OCI-LY7 (cell line): ENCODE results near the gene FGF23. TPM values are rescaled to one million over a fixed set of nuclear protein-coding genes. Genes with fewer than 3 reads are reported as not detected.

Experiments used
- BruUV-seq: library from RNA; stranded (reverse); fragments of 400-500 nt; replicated peaks from 2 replicates; lab custom pipeline; 2021; lab: Mats Ljungman, UMichigan
- CTCF ChIA-PET: fragments of 300-600 bp; sonication (Branson Sonifier 250); formaldehyde crosslinking; loops from one replicate; lab custom pipeline; 2022; ENCODE audit warnings: antibody characterized with exemption; ENCODE audit not compliant: unreplicated experiment; lab: Charles Lee
- POLR2A ChIA-PET: fragments of 300-600 bp; sonication (Branson Sonifier 250); formaldehyde crosslinking; loops from one replicate; lab custom pipeline; 2022; ENCODE audit warnings: antibody characterized with exemption; lab: Charles Lee
- DNase-seq: peaks from one replicate; pipeline ENCODE4 v3.0.0-alpha.2; 2015; ENCODE audit warnings: low spot score
- H2AFZ ChIP-seq: fragments of 200-600 bp; sonication (generic), shearing (Covaris generic); 2 replicates; pipeline ENCODE4 v1.6.1; 2014; ENCODE audit warnings: mild to moderate bottlenecking, antibody characterized with exemption, low read length, moderate library complexity
- H3K27ac ChIP-seq: fragments of 200-600 bp; sonication (generic); 2 replicates; pipeline ENCODE4 v1.5.1; 2014; ENCODE audit warnings: mixed run types, low read depth, mild to moderate bottlenecking, moderate library complexity, low read length, inconsistent platforms; ENCODE audit not compliant: poor library complexity, severe bottlenecking
- H3K36me3 ChIP-seq: fragments of 200-600 bp; sonication (generic); 2 replicates; pipeline ENCODE4 v1.6.1; 2014; ENCODE audit warnings: mild to moderate bottlenecking, antibody characterized with exemption, low read length, moderate library complexity, mixed read lengths; ENCODE audit not compliant: insufficient read depth
- H3K4me1 ChIP-seq: fragments of 200-600 bp; sonication (generic); 2 replicates; pipeline ENCODE4 v1.5.1; 2014; ENCODE audit warnings: mild to moderate bottlenecking, low read length; ENCODE audit not compliant: insufficient read depth, poor library complexity, severe bottlenecking
- H3K4me2 ChIP-seq: fragments of 200-600 bp; sonication (generic); 2 replicates; pipeline ENCODE4 v1.6.1; 2014; ENCODE audit warnings: mild to moderate bottlenecking, low read length
- H3K4me3 ChIP-seq: fragments of 200-600 bp; sonication (generic); 2 replicates; pipeline ENCODE4 v1.5.1; 2014; ENCODE audit warnings: mild to moderate bottlenecking, low read depth, low read length; ENCODE audit not compliant: poor library complexity, severe bottlenecking
- H3K79me2 ChIP-seq: fragments of 200-600 bp; sonication (generic); 2 replicates; pipeline ENCODE4 v1.6.1; 2016; ENCODE audit warnings: low read depth, mild to moderate bottlenecking, low read length, moderate library complexity, mixed read lengths; ENCODE audit not compliant: insufficient read depth
- H3K9me2 ChIP-seq: fragments of 200-600 bp; sonication (generic); 2 replicates; pipeline ENCODE4 v1.6.1; 2016; ENCODE audit warnings: mild to moderate bottlenecking, low read length, mixed read lengths; ENCODE audit not compliant: insufficient read depth
- H3K9me3 ChIP-seq: fragments of 200-600 bp; sonication (generic); 2 replicates; pipeline ENCODE4 v1.6.1; 2014; ENCODE audit warnings: mild to moderate bottlenecking, mixed run types, low read length, mixed read lengths
- H4K20me1 ChIP-seq: fragments of 200-600 bp; sonication (generic); 2 replicates; pipeline ENCODE4 v1.6.1; 2014; ENCODE audit warnings: mild to moderate bottlenecking, antibody characterized with exemption, low read length, moderate library complexity, mixed read lengths; ENCODE audit not compliant: insufficient read depth
- EZH2phosphoT487 ChIP-seq: fragments of 200-600 bp; sonication (generic); IDR thresholded peaks from 2 replicates; pipeline ENCODE4 v1.6.1; 2018; ENCODE audit warnings: low read depth, borderline replicate concordance, mild to moderate bottlenecking, mixed run types, antibody characterized with exemption, low read length, moderate library complexity, mixed read lengths
- intact Hi-C: fragments of 100-400 bp; cut with micrococcal nuclease; formaldehyde crosslinking; loops from one replicate; pipeline ENCODE4 v1.10.0; 2022; ENCODE audit not compliant: unreplicated experiment
- total RNA-seq, 2 experiments: library from RNA; depleted of rRNA in 1 of 2; stranded (reverse); fragments of >200 nt in 1 of 2; shearing (Covaris generic) in 1 of 2; gene quantifications; 2 replicates each; pipeline ENCODE4 v1.2.3, GENCODE V29; 2014 to 2022
- TF ChIP-seq, protein P1 (sequence below): fragments of 200-600 bp; sonication (generic); conservative IDR thresholded peaks from 2 replicates; pipeline ENCODE4 v1.5.1; 2014; ENCODE audit warnings: mild to moderate bottlenecking, antibody characterized with exemption, low read length, moderate library complexity, mixed read lengths

FGF23 gene
- total RNA-seq, 2 experiments from 2014 or later, result 0.16 TPM; not detected in 1

DNA sequence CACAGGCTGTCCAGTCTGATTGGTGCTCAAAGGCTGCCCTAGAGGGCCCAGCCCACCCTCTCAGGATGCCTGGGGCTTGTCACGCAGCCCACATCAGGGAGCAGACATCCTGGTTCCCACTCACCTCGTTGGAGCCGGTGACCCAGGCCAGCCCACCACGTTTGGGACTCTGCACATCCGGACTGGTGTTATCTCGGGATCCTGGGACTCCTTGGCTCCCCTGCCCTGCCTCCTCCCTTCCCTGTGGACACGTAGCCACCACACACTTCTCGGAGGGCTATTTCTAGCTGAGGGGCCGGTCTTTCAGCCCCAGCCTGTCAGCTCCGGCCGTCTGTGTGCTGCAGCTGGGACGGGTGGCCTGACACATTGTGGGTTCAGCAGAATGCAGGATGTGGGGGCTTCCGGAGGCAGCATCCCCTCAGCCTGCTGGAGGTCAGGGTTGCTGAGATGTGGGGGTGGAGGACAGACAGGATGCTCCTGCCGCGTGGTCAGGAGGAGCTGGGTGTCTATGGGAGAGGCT lies 12.8 kb upstream of the FGF23 start:
- H3K9me2 ChIP-seq, result no peaks in the 10 kb centered on the region
- no TSS peak for BruUV-seq
- intact Hi-C loops, result no loop called here
- H3K9me3 ChIP-seq, result no peaks in the 10 kb centered on the region
- no peak overlapping the region for H2AFZ ChIP-seq
- CTCF ChIA-PET, result no interaction called here
- POLR2A ChIA-PET, result no interaction called here
- no peak for DNase-seq
- H3K79me2 ChIP-seq, result no peaks in the 10 kb centered on the region
- no peak overlapping the region for H3K27ac ChIP-seq
- H4K20me1 ChIP-seq, result no peaks in the 10 kb centered on the region
- no peaks in the 10 kb centered on the region for H3K4me1 ChIP-seq
- H3K4me3 ChIP-seq, result no peak overlapping the region
- no peaks in the 10 kb centered on the region for H3K36me3 ChIP-seq
- H3K4me2 ChIP-seq, result no peak overlapping the region
- no peak for TF ChIP-seq EZH2phosphoT487
- TF ChIP-seq, protein P1, sequence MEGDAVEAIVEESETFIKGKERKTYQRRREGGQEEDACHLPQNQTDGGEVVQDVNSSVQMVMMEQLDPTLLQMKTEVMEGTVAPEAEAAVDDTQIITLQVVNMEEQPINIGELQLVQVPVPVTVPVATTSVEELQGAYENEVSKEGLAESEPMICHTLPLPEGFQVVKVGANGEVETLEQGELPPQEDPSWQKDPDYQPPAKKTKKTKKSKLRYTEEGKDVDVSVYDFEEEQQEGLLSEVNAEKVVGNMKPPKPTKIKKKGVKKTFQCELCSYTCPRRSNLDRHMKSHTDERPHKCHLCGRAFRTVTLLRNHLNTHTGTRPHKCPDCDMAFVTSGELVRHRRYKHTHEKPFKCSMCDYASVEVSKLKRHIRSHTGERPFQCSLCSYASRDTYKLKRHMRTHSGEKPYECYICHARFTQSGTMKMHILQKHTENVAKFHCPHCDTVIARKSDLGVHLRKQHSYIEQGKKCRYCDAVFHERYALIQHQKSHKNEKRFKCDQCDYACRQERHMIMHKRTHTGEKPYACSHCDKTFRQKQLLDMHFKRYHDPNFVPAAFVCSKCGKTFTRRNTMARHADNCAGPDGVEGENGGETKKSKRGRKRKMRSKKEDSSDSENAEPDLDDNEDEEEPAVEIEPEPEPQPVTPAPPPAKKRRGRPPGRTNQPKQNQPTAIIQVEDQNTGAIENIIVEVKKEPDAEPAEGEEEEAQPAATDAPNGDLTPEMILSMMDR, result no peak

DNA sequence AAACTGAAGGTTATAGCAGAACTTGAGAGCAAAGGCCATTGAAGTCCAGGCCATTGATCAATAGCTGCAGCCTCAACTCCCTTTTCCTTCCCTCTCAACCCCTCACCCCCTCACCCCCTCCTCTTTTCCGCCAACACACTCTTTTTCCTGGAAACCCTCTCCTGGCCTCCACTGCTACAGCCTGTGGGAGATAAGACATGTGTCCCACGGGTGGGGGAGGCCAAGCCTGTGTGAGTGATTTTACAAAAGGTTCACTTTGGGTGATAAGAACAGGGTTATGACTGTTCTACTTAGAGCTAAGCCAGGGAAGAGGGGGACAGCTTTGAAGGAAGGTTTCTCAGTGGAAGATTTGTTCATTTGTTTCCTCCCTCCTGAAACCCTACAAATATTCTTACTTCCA lies 9.2 kb upstream of the FGF23 start:
- H3K9me3 ChIP-seq, result no peaks in the 10 kb centered on the region
- H3K4me2 ChIP-seq, result no peak overlapping the region
- no peaks in the 10 kb centered on the region for H4K20me1 ChIP-seq
- H3K79me2 ChIP-seq, result no peaks in the 10 kb centered on the region
- intact Hi-C loops, result no loop called here
- POLR2A ChIA-PET, result interaction anchor here (0.6 to 0.7 kb wide), 2 partner anchors 35 to 67 kb away, joined by 3 to 4 read pairs; no protein-coding TSS in a partner anchor
- no peak overlapping the region for H3K27ac ChIP-seq
- H3K9me2 ChIP-seq, result no peaks in the 10 kb centered on the region
- H3K4me1 ChIP-seq, result no peaks in the 10 kb centered on the region
- no peak for TF ChIP-seq EZH2phosphoT487
- TF ChIP-seq, protein P1, result no peak
- CTCF ChIA-PET, result no interaction called here
- no TSS peak for BruUV-seq
- H3K36me3 ChIP-seq, result no peaks in the 10 kb centered on the region
- H2AFZ ChIP-seq, result no peak overlapping the region
- no peak overlapping the region for H3K4me3 ChIP-seq
- DNase-seq, result no peak

DNA sequence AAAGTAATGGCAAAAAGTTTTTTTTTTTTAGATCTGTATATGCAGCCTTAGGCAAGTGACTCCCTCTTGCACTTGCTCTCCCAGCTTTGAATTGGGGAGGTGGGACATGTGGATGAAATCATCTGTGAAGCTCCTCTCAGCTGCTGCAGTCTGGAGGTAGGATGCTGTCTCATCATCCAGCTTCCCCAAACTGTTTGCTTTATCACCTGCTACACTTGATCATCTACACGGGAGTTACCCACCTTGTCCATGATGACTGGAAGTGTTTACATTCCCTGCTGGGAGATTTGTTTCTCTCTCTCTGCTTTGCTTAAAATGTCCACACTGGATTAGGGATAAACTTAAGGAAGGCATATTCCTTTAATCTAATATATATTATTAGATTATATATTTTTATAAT lies 8.5 kb upstream of the FGF23 start:
- CTCF ChIA-PET, result no interaction called here

More for the DNA sequence above, 8.5 kb upstream of the FGF23 start:
- POLR2A ChIA-PET, result no interaction called here
- Histone ChIP-seq H2AFZ (no peak overlapping the region), H4K20me1 (no peaks in the 10 kb centered on the region), H3K9me3 (no peaks in the 10 kb centered on the region), H3K79me2 (no peaks in the 10 kb centered on the region), H3K4me2 (no peak overlapping the region), H3K36me3 (no peaks in the 10 kb centered on the region), H3K4me1 (no peaks in the 10 kb centered on the region), H3K27ac (no peak overlapping the region), H3K4me3 (no peak overlapping the region), H3K9me2 (no peaks in the 10 kb centered on the region)
- intact Hi-C loops, result no loop called here
- no peak for DNase-seq
- BruUV-seq, result no TSS peak
- TF ChIP-seq, protein P1, result no peak
- no peak for TF ChIP-seq EZH2phosphoT487
